Caco-2 (cell line): Measurements from ENCODE around the gene SOX6. TPM values are rescaled to one million over a fixed set of nuclear protein-coding genes. Genes with fewer than 3 reads are reported as not detected.

Source experiments
- BruUV-seq: library from RNA; stranded (reverse); fragments of 400-500 nt; replicated peaks from 2 replicates; lab custom pipeline; 2021; lab: Mats Ljungman, UMichigan
- CTCF ChIA-PET: fragments of 300-600 bp; sonication (Branson Sonifier 250); formaldehyde crosslinking; loops from one replicate; lab custom pipeline; 2022; ENCODE audit warnings: antibody characterized with exemption; lab: Charles Lee
- POLR2A ChIA-PET: fragments of 300-600 bp; sonication (Branson Sonifier 250); formaldehyde crosslinking; loops from one replicate; lab custom pipeline; 2022; ENCODE audit warnings: antibody characterized with exemption; lab: Charles Lee
- DNase-seq, 2 experiments: peaks; one replicate each; pipeline versions ENCODE4 v3.0.0 to v3.0.0-alpha.2; 2020 to 2022
- H3K27me3 ChIP-seq: replicated peaks from 2 replicates; pipeline ENCODE4 v1.6.0; 2011; ENCODE audit warnings: low read length; ENCODE audit not compliant: control insufficient read depth, insufficient read depth
- H3K36me3 ChIP-seq: 2 replicates; pipeline ENCODE4 v1.5.1; 2011; ENCODE audit warnings: low read length; ENCODE audit not compliant: control insufficient read depth, insufficient read depth
- H3K4me1 ChIP-seq: fragments of 250-450 bp; sonication (Bioruptor Pico); 2 replicates; pipeline ENCODE4 v1.5.1; 2020; ENCODE audit warnings: mild to moderate bottlenecking
- H3K4me3 ChIP-seq: 2 replicates; pipeline ENCODE4 v1.5.1; 2011; ENCODE audit warnings: low read depth, mild to moderate bottlenecking, control low read depth, low read length
- H3K9me3 ChIP-seq: fragments of 250-450 bp; sonication (Bioruptor Pico); 2 replicates; pipeline ENCODE4 v1.5.1; 2020; ENCODE audit warnings: mild to moderate bottlenecking, moderate library complexity
- H3K27ac Mint-ChIP-seq: one replicate; pipeline ENCODE4 v1.8.0; 2022; ENCODE audit warnings: mixed read lengths; ENCODE audit not compliant: unreplicated experiment
- H3K27me3 Mint-ChIP-seq: one replicate; pipeline ENCODE4 v1.8.0; 2022; ENCODE audit warnings: mixed read lengths; ENCODE audit not compliant: insufficient read depth, unreplicated experiment
- H3K36me3 Mint-ChIP-seq: one replicate; pipeline ENCODE4 v1.8.0; 2022; ENCODE audit warnings: mild to moderate bottlenecking, mixed read lengths; ENCODE audit not compliant: insufficient read depth, unreplicated experiment
- H3K4me1 Mint-ChIP-seq: one replicate; pipeline ENCODE4 v1.8.0; 2022; ENCODE audit warnings: low read depth, mixed read lengths; ENCODE audit not compliant: unreplicated experiment
- H3K4me3 Mint-ChIP-seq: one replicate; pipeline ENCODE4 v1.8.0; 2022; ENCODE audit warnings: mild to moderate bottlenecking, moderate library complexity, mixed read lengths; ENCODE audit not compliant: unreplicated experiment
- H3K9me3 Mint-ChIP-seq: one replicate; pipeline ENCODE4 v1.8.0; 2022; ENCODE audit warnings: mixed read lengths; ENCODE audit not compliant: unreplicated experiment
- CTCF ChIP-seq, 2 experiments: fragments of 200-600 bp in 1 of 2; IDR thresholded peaks; 1 replicate in 1 of 2; 2 replicates in 1 of 2; pipeline versions ENCODE4 v1.5.1 to v1.8.0; 2011 to 2022; ENCODE audit warnings: antibody characterized with exemption in 1 of 2, control low read depth in 1 of 2, inconsistent platforms in 1 of 2, low read depth in 1 of 2, low read length in 1 of 2, mild to moderate bottlenecking in 1 of 2, moderate library complexity in 1 of 2; ENCODE audit not compliant: insufficient read depth in 1 of 2, severe bottlenecking in 1 of 2, unreplicated experiment in 1 of 2
- intact Hi-C: fragments of 100-400 bp; cut with micrococcal nuclease; formaldehyde crosslinking; loops from one replicate; pipeline ENCODE4 v1.10.0; 2022; ENCODE audit not compliant: unreplicated experiment
- total RNA-seq: library from RNA; stranded (reverse); gene quantifications from 2 replicates; pipeline ENCODE4 v1.2.3, GENCODE V29; 2022

The SOX6 gene
- total RNA-seq, 1 experiment from 2014 or later: 10.8 TPM

DNA sequence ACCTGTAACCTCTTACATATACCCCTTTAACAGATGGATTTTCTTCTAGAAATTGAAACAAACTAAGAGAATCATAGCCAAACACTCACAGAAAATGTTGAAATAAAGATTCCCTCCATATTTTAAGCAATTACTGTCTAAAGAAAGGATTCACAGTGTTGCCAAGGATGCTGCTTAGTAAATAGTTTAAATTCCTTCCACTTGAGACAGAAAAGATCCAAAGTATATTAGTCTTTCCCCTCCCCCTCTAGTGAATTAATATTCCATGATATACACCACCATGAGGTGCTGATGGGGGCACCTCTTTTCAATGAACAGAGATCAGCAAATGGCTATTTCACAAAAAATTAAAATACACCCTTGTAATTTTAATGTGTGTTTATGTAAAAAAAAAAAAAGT, 186.8 kb downstream of the SOX6 start:
- Histone ChIP-seq H3K36me3 (no peaks in the 10 kb centered on the region), H3K4me1 (peaks cover 26% of the 10 kb centered on the region), H3K27me3 (no peaks in the 10 kb centered on the region), H3K4me3 (no peak overlapping the region), H3K9me3 (no peaks in the 10 kb centered on the region)
- H3K9me3 Mint-ChIP-seq: no peaks in the 10 kb centered on the region
- H3K4me1 Mint-ChIP-seq: peaks cover 8% of the 10 kb centered on the region
- no peak overlapping the region for H3K27ac Mint-ChIP-seq
- no peak for TF ChIP-seq CTCF (IDR thresholded peaks at IDR 0.05; ENCODE audit: insufficient read depth in 1 of 2, low read depth in 1 of 2, low read length in 1 of 2, severe bottlenecking in 1 of 2, unreplicated experiment in 1 of 2)
- no TSS peak for BruUV-seq
- CTCF ChIA-PET: no interaction called here
- intact Hi-C loops: no loop called here
- H3K36me3 Mint-ChIP-seq: no peaks in the 10 kb centered on the region
- H3K27me3 Mint-ChIP-seq: no peaks in the 10 kb centered on the region
- POLR2A ChIA-PET: no interaction called here
- no peak for DNase-seq
- no peak overlapping the region for H3K4me3 Mint-ChIP-seq

DNA sequence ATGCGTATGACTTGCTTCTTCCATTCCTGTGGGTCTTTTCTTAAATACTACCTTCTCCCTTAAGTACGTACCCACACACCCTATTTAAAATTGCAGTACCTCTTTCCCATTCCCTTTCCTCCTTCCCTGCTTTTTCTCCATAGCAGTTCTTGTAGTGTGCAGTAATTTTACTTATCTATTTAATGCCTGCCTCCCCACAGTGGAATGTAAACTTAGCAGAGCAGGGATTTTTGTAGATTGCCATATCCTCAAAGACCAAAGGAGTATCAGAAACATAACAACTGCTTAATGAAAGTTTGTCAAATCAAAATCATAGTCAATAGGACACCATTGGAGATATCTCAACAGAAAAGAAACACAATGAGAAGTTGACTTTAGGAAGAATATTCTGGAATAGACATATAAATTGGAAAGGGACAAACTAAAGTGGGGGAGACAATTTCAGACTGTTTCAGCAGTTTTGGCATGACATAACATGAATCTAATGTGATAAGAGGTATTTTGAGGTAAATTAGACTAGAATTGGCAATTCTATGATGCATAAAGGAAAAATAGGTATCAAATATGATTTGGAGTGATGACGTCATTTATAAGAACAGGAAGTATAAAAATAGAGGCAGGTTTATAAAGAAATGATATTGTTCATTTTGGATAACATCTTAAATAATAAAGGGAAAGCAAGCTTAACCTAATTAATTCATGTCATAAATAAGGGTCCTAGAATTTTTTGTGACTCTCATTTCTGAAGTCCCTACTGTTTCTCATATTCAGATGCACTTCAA, 188.4 kb downstream of the SOX6 start:
- H3K4me3 Mint-ChIP-seq: no peak overlapping the region
- H3K9me3 Mint-ChIP-seq: peaks cover 3% of the 10 kb centered on the region
- DNase-seq: no peak
- BruUV-seq: no TSS peak
- no peak overlapping the region for H3K4me3 ChIP-seq
- H3K4me1 ChIP-seq: peaks cover 20% of the 10 kb centered on the region
- no peak overlapping the region for H3K27ac Mint-ChIP-seq
- no peaks in the 10 kb centered on the region for H3K27me3 ChIP-seq
- H3K9me3 ChIP-seq: no peaks in the 10 kb centered on the region
- no peak for TF ChIP-seq CTCF (IDR thresholded peaks at IDR 0.05; ENCODE audit: insufficient read depth in 1 of 2, low read depth in 1 of 2, low read length in 1 of 2, severe bottlenecking in 1 of 2, unreplicated experiment in 1 of 2)
- ChIA-PET CTCF (no interaction called here), POLR2A (no interaction called here)
- H3K36me3 Mint-ChIP-seq: no peaks in the 10 kb centered on the region
- intact Hi-C loops: no loop called here
- no peaks in the 10 kb centered on the region for H3K36me3 ChIP-seq
- no peaks in the 10 kb centered on the region for H3K27me3 Mint-ChIP-seq
- H3K4me1 Mint-ChIP-seq: peaks cover 8% of the 10 kb centered on the region

GRCh38 chr11:16166571-16166970, 189.8 kb downstream of the SOX6 start:
- POLR2A ChIA-PET: no interaction called here
- Mint-ChIP-seq H3K27me3 (no peaks in the 10 kb centered on the region), H3K9me3 (peaks cover 9% of the 10 kb centered on the region), H3K4me3 (no peak overlapping the region), H3K4me1 (no peaks in the 10 kb centered on the region), H3K27ac (no peak overlapping the region), H3K36me3 (no peaks in the 10 kb centered on the region)
- Histone ChIP-seq H3K36me3 (no peaks in the 10 kb centered on the region), H3K4me1 (peaks cover 20% of the 10 kb centered on the region), H3K9me3 (no peaks in the 10 kb centered on the region), H3K4me3 (no peak overlapping the region), H3K27me3 (no peaks in the 10 kb centered on the region)
- no peak for TF ChIP-seq CTCF (IDR thresholded peaks at IDR 0.05; ENCODE audit: insufficient read depth in 1 of 2, low read depth in 1 of 2, low read length in 1 of 2, severe bottlenecking in 1 of 2, unreplicated experiment in 1 of 2)
- no TSS peak for BruUV-seq
- CTCF ChIA-PET: no interaction called here
- no peak for DNase-seq
- intact Hi-C loops: no loop called here
